Endothelial cell of umbilical vein (primary cell): ENCODE measurements around the gene C1QBP. TPM values are rescaled to one million over a fixed set of nuclear protein-coding genes. Genes with fewer than 3 reads are reported as not detected.

ENCODE experiments used
- BruUV-seq: library from RNA; stranded (reverse); fragments of 400-500 nt; replicated peaks from 2 replicates; lab custom pipeline; 2021; lab: Mats Ljungman, UMichigan
- CTCF ChIA-PET: fragments of 300-600, 350-600 bp; sonication (Branson Sonifier 250); formaldehyde crosslinking; loops from one replicate; lab custom pipeline; 2021; ENCODE audit warnings: antibody characterized with exemption, inconsistent platforms; lab: Charles Lee
- POLR2A ChIA-PET: fragments of 300-600, 350-600 bp; sonication (Branson Sonifier 250); formaldehyde crosslinking; loops from one replicate; lab custom pipeline; 2021; ENCODE audit warnings: antibody characterized with exemption, inconsistent platforms; lab: Charles Lee
- DNase-seq: peaks from one replicate; pipeline ENCODE4 v3.0.0-alpha.2; 2011; ENCODE audit warnings: low read depth, low spot score
- FAIRE-seq: peaks from 2 replicates; lab custom pipeline; 2011; peaks lifted over from hg19 to GRCh38; lab: Jason Lieb, UNC
- H2AFZ ChIP-seq: 2 replicates; pipeline ENCODE4 v1.6.0; 2012; ENCODE audit warnings: low read depth, low read length, control low read depth, inconsistent platforms
- H3K27ac ChIP-seq: 2 replicates; pipeline ENCODE4 v1.5.1; 2011; ENCODE audit warnings: low read depth, mild to moderate bottlenecking, control low read depth, low read length, moderate library complexity; ENCODE audit not compliant: insufficient read depth
- H3K27me3 ChIP-seq, 2 experiments: 2 replicates each; pipeline versions ENCODE4 v1.6.0 to v1.6.1; 2011; ENCODE audit warnings: low read length in 2 of 2, mixed read lengths in 1 of 2; ENCODE audit not compliant: control insufficient read depth in 2 of 2, insufficient read depth in 2 of 2
- H3K36me3 ChIP-seq, 2 experiments: 2 replicates in 1 of 2; 3 replicates in 1 of 2; pipeline ENCODE4 v1.5.1; 2011; ENCODE audit warnings: low read length in 2 of 2, mild to moderate bottlenecking in 1 of 2, moderate library complexity in 1 of 2; ENCODE audit not compliant: control insufficient read depth in 2 of 2, insufficient read depth in 2 of 2; ENCODE audit errors: extremely low read depth in 1 of 2
- H3K4me1 ChIP-seq: 3 replicates; pipeline ENCODE4 v1.5.1; 2011; ENCODE audit warnings: mild to moderate bottlenecking, low read length; ENCODE audit not compliant: control insufficient read depth, insufficient read depth; ENCODE audit errors: extremely low read depth
- H3K4me2 ChIP-seq: 2 replicates; pipeline ENCODE4 v1.6.1; 2011; ENCODE audit warnings: low read length, control low read depth, mixed read lengths; ENCODE audit not compliant: insufficient read depth
- H3K4me3 ChIP-seq, 3 experiments: fragments of 200-600 bp in 1 of 3; sonication (generic), shearing (Covaris generic) in 1 of 3; replicated peaks in 1 of 3; 2 replicates each; pipeline ENCODE4 v1.5.1; 2011 to 2016; ENCODE audit warnings: control low read depth in 3 of 3, low read length in 3 of 3, mild to moderate bottlenecking in 2 of 3, inconsistent platforms in 1 of 3, low read depth in 1 of 3, moderate library complexity in 1 of 3; ENCODE audit not compliant: insufficient read depth in 1 of 3
- H3K79me2 ChIP-seq: 2 replicates; pipeline ENCODE4 v1.6.0; 2012; ENCODE audit warnings: low read length, inconsistent platforms; ENCODE audit not compliant: control insufficient read depth, insufficient read depth
- H3K9ac ChIP-seq: replicated peaks from 2 replicates; pipeline ENCODE3; 2011; ENCODE audit warnings: low read length, control low read depth; ENCODE audit not compliant: insufficient read depth; ENCODE audit errors: extremely low read depth
- H3K9me1 ChIP-seq: replicated peaks from 3 replicates; pipeline ENCODE4 v1.6.0; 2011; ENCODE audit warnings: mild to moderate bottlenecking, low read length; ENCODE audit not compliant: control insufficient read depth, insufficient read depth; ENCODE audit errors: extremely low read depth
- H3K9me3 ChIP-seq: replicated peaks from 2 replicates; pipeline ENCODE4 v1.5.1; 2012; ENCODE audit warnings: low read length, inconsistent platforms; ENCODE audit not compliant: control insufficient read depth, insufficient read depth
- H4K20me1 ChIP-seq: replicated peaks from 2 replicates; pipeline ENCODE3; 2011; ENCODE audit warnings: mild to moderate bottlenecking, low read length; ENCODE audit not compliant: control insufficient read depth, insufficient read depth; ENCODE audit errors: extremely low read depth
- CTCF ChIP-seq, 2 donors: IDR thresholded peaks; 1 replicate in 1 of 2; 2 replicates in 1 of 2; pipeline ENCODE4 v1.5.1; 2011; ENCODE audit warnings: low read length in 2 of 2, mild to moderate bottlenecking in 2 of 2, moderate library complexity in 2 of 2, control low read depth in 1 of 2, inconsistent platforms in 1 of 2, low read depth in 1 of 2; ENCODE audit not compliant: insufficient read depth in 1 of 2; ENCODE audit errors: extremely low read depth in 1 of 2
- EZH2 ChIP-seq: IDR thresholded peaks from 2 replicates; pipeline ENCODE4 v1.6.1; 2012; ENCODE audit warnings: borderline replicate concordance, low read depth, mild to moderate bottlenecking, moderate library complexity, low read length, inconsistent platforms; ENCODE audit not compliant: severe bottlenecking
- FOS ChIP-seq: IDR thresholded peaks from 2 replicates; pipeline ENCODE4 v1.6.1; 2011; ENCODE audit warnings: mild to moderate bottlenecking, low read length, moderate library complexity, borderline replicate concordance; ENCODE audit not compliant: insufficient read depth
- GATA2 ChIP-seq: IDR thresholded peaks from 2 replicates; pipeline ENCODE4 v1.7.0; 2011; ENCODE audit warnings: low read depth, mild to moderate bottlenecking, moderate library complexity, mixed read lengths, low read length; ENCODE audit not compliant: insufficient read length, insufficient read depth
- JUN ChIP-seq: IDR thresholded peaks from 2 replicates; pipeline ENCODE4 v1.6.1; 2011; ENCODE audit warnings: borderline replicate concordance, low read depth; ENCODE audit not compliant: insufficient read length, insufficient read depth
- MYC ChIP-seq: IDR thresholded peaks from one replicate; pipeline ENCODE4 v1.6.1; 2011; ENCODE audit warnings: mild to moderate bottlenecking, low read depth, low read length
- POLR2A ChIP-seq: IDR thresholded peaks from 2 replicates; pipeline ENCODE4 v1.6.1; 2012; ENCODE audit warnings: low read depth, mild to moderate bottlenecking, control low read depth, low read length
- POLR2AphosphoS5 ChIP-seq: IDR thresholded peaks from 2 replicates; pipeline ENCODE4 v1.6.1; 2012; ENCODE audit warnings: low read depth, mild to moderate bottlenecking, control low read depth, low read length, moderate library complexity; ENCODE audit not compliant: insufficient read depth
- dilution Hi-C: fragments of 300-500 bp; cut with MboI; formaldehyde crosslinking; loops from one replicate; pipeline ENCODE4 v1.15.0; 2019; ENCODE audit warnings: low sequenced_read_pairs; ENCODE audit not compliant: extremely low pct_ligation_motif_present
- intact Hi-C: fragments of 100-400 bp; cut with micrococcal nuclease; formaldehyde crosslinking; loops from one replicate; pipeline ENCODE4 v1.10.0; 2022
- polyA plus RNA-seq, 4 experiments: library from polyadenylated mRNA; depleted of rRNA in 3 of 4; stranded (reverse) in 3 of 4; unstranded in 1 of 4; fragments of >200 nt; gene quantifications; 2 replicates each; pipeline versions ENCODE4 v1.2.1 to v1.2.3, GENCODE V29; 2011 to 2012; ENCODE audit warnings: missing spikeins in 1 of 4
- total RNA-seq: library from RNA; stranded (reverse); gene quantifications from 2 replicates; pipeline ENCODE4 v1.2.3, GENCODE V29; 2021
- TF ChIP-seq, protein P1 (sequence below): IDR thresholded peaks from 2 replicates; pipeline ENCODE4 v1.6.1; 2011; ENCODE audit not compliant: insufficient read depth, insufficient read length

Gene C1QBP
- total and polyA plus RNA-seq, 2 donors (not counting 3 experiments of a cell fraction or from before 2014, with no cell fraction given): 144 to 218 TPM

DNA sequence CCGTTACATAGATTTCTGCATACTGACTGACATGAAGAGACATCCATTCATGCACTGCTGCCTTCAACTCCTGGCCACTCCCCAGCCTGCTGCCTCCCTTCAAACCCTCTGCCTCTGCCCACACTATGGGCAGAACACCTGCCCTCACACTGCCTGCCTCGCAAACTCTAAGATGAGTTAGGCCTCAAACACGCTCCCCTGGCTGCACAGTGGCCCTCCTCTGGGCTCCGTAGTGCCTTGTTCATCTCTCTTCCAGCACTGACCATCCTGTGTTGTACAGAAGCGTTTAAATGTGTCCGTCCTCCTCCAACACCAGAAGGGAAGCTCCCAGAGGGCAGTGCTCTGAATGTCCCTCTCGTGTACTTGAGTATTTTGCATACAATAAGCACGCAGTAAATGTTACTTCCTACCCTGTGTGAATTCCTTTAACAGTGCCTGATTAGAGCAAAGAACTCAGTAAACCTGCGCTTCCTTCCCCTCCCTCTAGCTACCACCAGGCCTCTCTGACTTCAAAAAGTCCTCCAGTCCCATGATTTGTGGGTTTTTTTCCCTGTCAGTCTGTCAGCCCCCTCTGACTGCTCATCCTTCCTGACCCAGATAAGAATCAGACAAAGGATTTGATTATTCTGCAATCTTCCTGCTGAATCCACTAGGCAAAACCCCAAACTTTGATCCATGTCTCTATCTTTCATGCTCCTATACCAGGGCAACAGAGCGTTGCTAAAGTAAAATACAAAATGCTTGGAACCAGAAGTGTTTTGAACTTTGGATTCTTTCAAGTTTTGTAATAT, 26.0 kb upstream of the C1QBP start:
- Histone ChIP-seq H3K27me3 (no peaks in the 10 kb centered on the region), H3K9me3 (no peaks in the 10 kb centered on the region), H3K9ac (no peak overlapping the region), H3K4me3 (no peak overlapping the region), H2AFZ (no peak overlapping the region), H3K4me2 (no peak overlapping the region), H4K20me1 (no peaks in the 10 kb centered on the region), H3K36me3 (peaks cover 5 to 8% of the 10 kb centered on the region in 2 experiments), H3K27ac (no peak overlapping the region), H3K9me1 (no peaks in the 10 kb centered on the region), H3K79me2 (peaks cover 66% of the 10 kb centered on the region), H3K4me1 (peaks cover 7% of the 10 kb centered on the region)
- TF ChIP-seq GATA2 (no peak), MYC (no peak), POLR2AphosphoS5 (no peak), FOS (no peak), JUN (no peak), EZH2 (no peak), POLR2A (no peak), CTCF (IDR thresholded peaks at IDR 0.05; ENCODE audit: extremely low read depth in 1 of 2, insufficient read depth in 1 of 2, low read depth in 1 of 2, low read length in 2 of 2) (no peak)
- TF ChIP-seq, protein P1, sequence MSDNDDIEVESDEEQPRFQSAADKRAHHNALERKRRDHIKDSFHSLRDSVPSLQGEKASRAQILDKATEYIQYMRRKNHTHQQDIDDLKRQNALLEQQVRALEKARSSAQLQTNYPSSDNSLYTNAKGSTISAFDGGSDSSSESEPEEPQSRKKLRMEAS: no peak
- no TSS peak for BruUV-seq
- CTCF ChIA-PET: interaction anchor here (1.8 kb wide), 1 partner anchor 26 kb away, joined by 9 read pairs; the partner anchor contains the start of gene C1QBP
- intact Hi-C loops (no loop called here), dilution Hi-C loops (no loop called here)
- no peak for DNase-seq
- FAIRE-seq: no peak
- POLR2A ChIA-PET: no interaction called here
